Upper lobe of left lung (tissue), 4 donors: ENCODE measurements around the gene CA5A.

Experiments
- POLR2A ChIP-seq, 4 donors: fragments of 450-650 bp; IDR thresholded peaks; one replicate each; pipeline ENCODE4 v1.5.1; 2016 to 2017; ENCODE audit warnings: antibody characterized with exemption in 4 of 4, mild to moderate bottlenecking in 2 of 4
- POLR2AphosphoS5 ChIP-seq, 2 donors: sonication (generic); formaldehyde crosslinking; IDR thresholded peaks; one replicate each; pipeline ENCODE4 v1.5.1; 2017; ENCODE audit warnings: antibody characterized with exemption in 2 of 2
- TF ChIP-seq, protein P1 (sequence below), 6 experiments: fragments of 450-650 bp in 4 of 6; fragments of 200-600 bp in 2 of 6; sonication (generic) in 2 of 6; IDR thresholded peaks; one replicate each; pipeline ENCODE4 v1.5.1; 2016 to 2019; ENCODE audit warnings: antibody characterized with exemption in 6 of 6

DNA sequence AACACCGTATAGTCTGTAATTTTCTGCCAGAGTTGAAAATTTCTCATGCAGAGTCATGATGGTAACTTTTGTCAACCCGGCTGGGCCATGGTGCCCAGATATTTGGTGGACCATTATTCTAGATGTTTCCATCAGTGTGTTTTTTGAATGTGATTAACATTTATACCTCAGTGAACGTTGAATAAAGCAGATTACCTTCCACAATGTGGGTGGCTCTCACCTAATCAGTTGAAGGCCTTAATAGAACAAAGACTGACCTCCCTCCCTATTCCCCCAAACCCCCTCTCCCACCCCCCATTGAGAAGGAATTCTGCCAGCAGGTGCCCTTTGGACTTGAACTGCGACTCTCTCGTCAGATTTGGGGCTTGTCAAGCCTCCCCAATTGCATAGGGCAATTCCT lies 6.4 kb upstream of the CA5A start:
- no peak for TF ChIP-seq POLR2AphosphoS5 (IDR thresholded peaks at IDR 0.05)
- TF ChIP-seq, protein P1, sequence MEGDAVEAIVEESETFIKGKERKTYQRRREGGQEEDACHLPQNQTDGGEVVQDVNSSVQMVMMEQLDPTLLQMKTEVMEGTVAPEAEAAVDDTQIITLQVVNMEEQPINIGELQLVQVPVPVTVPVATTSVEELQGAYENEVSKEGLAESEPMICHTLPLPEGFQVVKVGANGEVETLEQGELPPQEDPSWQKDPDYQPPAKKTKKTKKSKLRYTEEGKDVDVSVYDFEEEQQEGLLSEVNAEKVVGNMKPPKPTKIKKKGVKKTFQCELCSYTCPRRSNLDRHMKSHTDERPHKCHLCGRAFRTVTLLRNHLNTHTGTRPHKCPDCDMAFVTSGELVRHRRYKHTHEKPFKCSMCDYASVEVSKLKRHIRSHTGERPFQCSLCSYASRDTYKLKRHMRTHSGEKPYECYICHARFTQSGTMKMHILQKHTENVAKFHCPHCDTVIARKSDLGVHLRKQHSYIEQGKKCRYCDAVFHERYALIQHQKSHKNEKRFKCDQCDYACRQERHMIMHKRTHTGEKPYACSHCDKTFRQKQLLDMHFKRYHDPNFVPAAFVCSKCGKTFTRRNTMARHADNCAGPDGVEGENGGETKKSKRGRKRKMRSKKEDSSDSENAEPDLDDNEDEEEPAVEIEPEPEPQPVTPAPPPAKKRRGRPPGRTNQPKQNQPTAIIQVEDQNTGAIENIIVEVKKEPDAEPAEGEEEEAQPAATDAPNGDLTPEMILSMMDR (IDR thresholded peaks at IDR 0.05): no peak
- no peak for TF ChIP-seq POLR2A (IDR thresholded peaks at IDR 0.05)
